Astrocyte (in vitro differentiated cells and primary cell): ENCODE measurements around the gene TNIK. TPM values are rescaled to one million over a fixed set of nuclear protein-coding genes. Genes with fewer than 3 reads are reported as not detected.
"Not testable (repeated sequence)": the region's sequence is repeated elsewhere in the genome, so short reads cannot be mapped to it uniquely, and the experiment has no call there.

Source experiments
- DNase-seq: peaks from one replicate; pipeline ENCODE4 v3.0.0-alpha.2; 2010; ENCODE audit warnings: low read depth
- FAIRE-seq: peaks from 2 replicates; lab custom pipeline; 2011; peaks lifted over from hg19 to GRCh38; lab: Jason Lieb, UNC
- H2AFZ ChIP-seq: 2 replicates; pipeline ENCODE4 v1.6.0; 2012; ENCODE audit warnings: low read depth, low read length, inconsistent platforms
- H3K27ac ChIP-seq: 2 replicates; pipeline ENCODE4 v1.5.1; 2011; ENCODE audit warnings: low read depth, low read length, inconsistent platforms
- H3K27me3 ChIP-seq: 2 replicates; pipeline ENCODE4 v1.6.0; 2011; ENCODE audit warnings: low read length, inconsistent platforms; ENCODE audit not compliant: insufficient read depth
- H3K36me3 ChIP-seq: 2 replicates; pipeline ENCODE4 v1.5.1; 2011; ENCODE audit warnings: low read length, inconsistent platforms; ENCODE audit not compliant: insufficient read depth
- H3K4me1 ChIP-seq: 2 replicates; pipeline ENCODE4 v1.5.1; 2011; ENCODE audit warnings: low read length, inconsistent platforms; ENCODE audit not compliant: insufficient read depth
- H3K4me2 ChIP-seq: 2 replicates; pipeline ENCODE4 v1.6.0; 2012; ENCODE audit warnings: low read length, inconsistent platforms
- H3K4me3 ChIP-seq: 2 replicates; pipeline ENCODE4 v1.5.1; 2011; ENCODE audit warnings: low read depth, mild to moderate bottlenecking, low read length, inconsistent platforms; ENCODE audit not compliant: insufficient read depth
- H3K79me2 ChIP-seq: 2 replicates; pipeline ENCODE4 v1.6.0; 2012; ENCODE audit warnings: mild to moderate bottlenecking, low read length, inconsistent platforms; ENCODE audit not compliant: insufficient read depth
- H3K9ac ChIP-seq: 2 replicates; pipeline ENCODE4 v1.6.0; 2012; ENCODE audit warnings: mild to moderate bottlenecking, low read length, inconsistent platforms
- H3K9me3 ChIP-seq: 2 replicates; pipeline ENCODE4 v1.5.1; 2012; ENCODE audit warnings: low read depth, mild to moderate bottlenecking, low read length, inconsistent platforms; ENCODE audit not compliant: insufficient read depth
- H4K20me1 ChIP-seq: 2 replicates; pipeline ENCODE4 v1.6.0; 2012; ENCODE audit warnings: low read length, inconsistent platforms; ENCODE audit not compliant: insufficient read depth
- H3K27ac Mint-ChIP-seq: one replicate; pipeline ENCODE4 v1.8.0; 2021; ENCODE audit warnings: mild to moderate bottlenecking, mixed read lengths; ENCODE audit not compliant: unreplicated experiment
- H3K27me3 Mint-ChIP-seq: one replicate; pipeline ENCODE4 v1.8.0; 2021; ENCODE audit warnings: low read depth, mixed read lengths; ENCODE audit not compliant: unreplicated experiment
- H3K36me3 Mint-ChIP-seq: one replicate; pipeline ENCODE4 v1.8.0; 2021; ENCODE audit warnings: low read depth, mixed read lengths; ENCODE audit not compliant: unreplicated experiment
- H3K4me1 Mint-ChIP-seq: one replicate; pipeline ENCODE4 v1.8.0; 2021; ENCODE audit warnings: low read depth, mixed read lengths; ENCODE audit not compliant: unreplicated experiment
- H3K4me3 Mint-ChIP-seq: one replicate; pipeline ENCODE4 v1.8.0; 2021; ENCODE audit warnings: mild to moderate bottlenecking, moderate library complexity, mixed read lengths; ENCODE audit not compliant: unreplicated experiment
- H3K9me3 Mint-ChIP-seq: one replicate; pipeline ENCODE4 v1.8.0; 2021; ENCODE audit warnings: mild to moderate bottlenecking, mixed read lengths; ENCODE audit not compliant: unreplicated experiment
- EZH2 ChIP-seq: IDR thresholded peaks from 2 replicates; pipeline ENCODE4 v1.6.1; 2012; ENCODE audit warnings: mild to moderate bottlenecking, low read length, inconsistent platforms; ENCODE audit not compliant: insufficient read depth
- total RNA-seq: library from RNA; stranded (reverse); gene quantifications from 2 replicates; pipeline ENCODE4 v1.2.1, GENCODE V29; 2021
- TF ChIP-seq, protein P1 (sequence below): IDR thresholded peaks from 2 replicates; pipeline ENCODE4 v1.5.1; 2011; ENCODE audit warnings: low read depth, mild to moderate bottlenecking, inconsistent platforms, low read length, moderate library complexity; ENCODE audit not compliant: insufficient read depth

TNIK gene
- total RNA-seq, 1 donor from 2014 or later, result 70.0 TPM

DNA sequence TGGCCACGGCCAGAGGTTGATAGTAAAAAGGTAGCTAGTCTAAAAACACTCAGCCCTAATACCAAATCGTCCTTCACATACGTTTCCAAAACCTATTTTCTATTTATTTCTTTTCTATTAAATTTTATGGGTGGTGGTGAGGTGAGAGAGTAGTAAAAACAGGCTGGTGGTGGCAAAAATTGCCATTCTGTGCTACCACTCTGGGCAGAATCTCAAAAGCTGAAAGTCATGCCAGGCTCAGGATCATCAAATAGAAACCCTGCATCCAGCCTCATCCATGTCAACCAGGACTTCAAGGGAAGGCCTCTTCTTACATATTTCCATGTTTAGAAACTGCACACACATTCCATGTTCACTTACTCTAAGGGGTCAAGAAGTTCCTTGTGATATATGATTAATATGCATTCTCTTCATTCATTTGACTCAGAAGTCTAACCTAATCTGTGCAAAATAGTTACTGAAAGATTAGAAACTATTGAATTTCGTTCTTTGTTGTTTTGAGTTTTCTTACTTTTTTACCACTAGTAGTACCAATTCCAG is 153.1 kb downstream of the TNIK start:
- Histone ChIP-seq H3K27me3 (peaks cover 3% of the 10 kb centered on the region), H4K20me1 (peaks cover 6% of the 10 kb centered on the region), H3K4me3 (no peak overlapping the region), H3K9me3 (no peaks in the 10 kb centered on the region), H3K79me2 (no peaks in the 10 kb centered on the region), H3K27ac (peak overlapping the region; percentile 70), H3K4me1 (peaks cover 16% of the 10 kb centered on the region), H3K4me2 (peak overlapping the region; percentile 33), H3K9ac (no peak overlapping the region), H2AFZ (no peak overlapping the region), H3K36me3 (no peaks in the 10 kb centered on the region)
- DNase-seq (no peak), FAIRE-seq (no peak)
- Mint-ChIP-seq H3K27ac (peak overlapping the region; percentile 95), H3K27me3 (no peaks in the 10 kb centered on the region), H3K4me1 (peaks cover 65% of the 10 kb centered on the region), H3K36me3 (peaks cover 5% of the 10 kb centered on the region), H3K9me3 (peaks cover 1% of the 10 kb centered on the region), H3K4me3 (peak overlapping the region; percentile 62)
- TF ChIP-seq, protein P1, sequence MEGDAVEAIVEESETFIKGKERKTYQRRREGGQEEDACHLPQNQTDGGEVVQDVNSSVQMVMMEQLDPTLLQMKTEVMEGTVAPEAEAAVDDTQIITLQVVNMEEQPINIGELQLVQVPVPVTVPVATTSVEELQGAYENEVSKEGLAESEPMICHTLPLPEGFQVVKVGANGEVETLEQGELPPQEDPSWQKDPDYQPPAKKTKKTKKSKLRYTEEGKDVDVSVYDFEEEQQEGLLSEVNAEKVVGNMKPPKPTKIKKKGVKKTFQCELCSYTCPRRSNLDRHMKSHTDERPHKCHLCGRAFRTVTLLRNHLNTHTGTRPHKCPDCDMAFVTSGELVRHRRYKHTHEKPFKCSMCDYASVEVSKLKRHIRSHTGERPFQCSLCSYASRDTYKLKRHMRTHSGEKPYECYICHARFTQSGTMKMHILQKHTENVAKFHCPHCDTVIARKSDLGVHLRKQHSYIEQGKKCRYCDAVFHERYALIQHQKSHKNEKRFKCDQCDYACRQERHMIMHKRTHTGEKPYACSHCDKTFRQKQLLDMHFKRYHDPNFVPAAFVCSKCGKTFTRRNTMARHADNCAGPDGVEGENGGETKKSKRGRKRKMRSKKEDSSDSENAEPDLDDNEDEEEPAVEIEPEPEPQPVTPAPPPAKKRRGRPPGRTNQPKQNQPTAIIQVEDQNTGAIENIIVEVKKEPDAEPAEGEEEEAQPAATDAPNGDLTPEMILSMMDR, result no peak
- no peak for TF ChIP-seq EZH2

DNA sequence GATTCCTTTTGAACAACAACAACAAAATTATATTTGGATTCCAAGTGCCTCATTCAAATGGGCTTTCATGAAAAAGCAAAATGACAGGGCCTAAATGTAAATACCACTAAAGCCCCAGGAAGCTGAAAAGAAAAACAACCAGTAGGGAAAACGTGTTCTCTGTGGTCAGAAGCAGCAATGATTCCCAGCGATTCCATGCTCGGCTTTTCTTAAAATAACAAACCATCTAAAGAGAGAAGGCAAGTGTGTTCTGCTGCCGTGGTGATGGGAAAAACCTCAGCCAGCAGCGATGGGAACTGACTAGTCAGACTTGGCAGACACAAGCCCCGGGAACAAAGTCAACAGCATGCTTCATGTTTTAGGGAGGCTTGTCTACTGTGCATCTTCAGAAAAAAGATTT is 153.6 kb downstream of the TNIK start:
- H4K20me1 ChIP-seq, result peaks cover 6% of the 10 kb centered on the region
- peaks cover 67% of the 10 kb centered on the region for H3K4me1 Mint-ChIP-seq
- H3K4me3 ChIP-seq, result no peak overlapping the region
- no peaks in the 10 kb centered on the region for H3K27me3 Mint-ChIP-seq
- DNase-seq (peak; percentile 99), FAIRE-seq (peak; percentile 99)
- H2AFZ ChIP-seq, result no peak overlapping the region
- H3K9me3 Mint-ChIP-seq, result peaks cover 1% of the 10 kb centered on the region
- H3K4me3 Mint-ChIP-seq, result peak overlapping the region; percentile 62
- peak overlapping the region; percentile 16 for H3K9ac ChIP-seq
- no peaks in the 10 kb centered on the region for H3K36me3 ChIP-seq
- H3K79me2 ChIP-seq, result no peaks in the 10 kb centered on the region
- TF ChIP-seq EZH2, result no peak
- TF ChIP-seq, protein P1, result no peak
- peaks cover 6% of the 10 kb centered on the region for H3K36me3 Mint-ChIP-seq
- H3K4me1 ChIP-seq, result peaks cover 16% of the 10 kb centered on the region
- peak overlapping the region; percentile 95 for H3K27ac Mint-ChIP-seq
- H3K27me3 ChIP-seq, result peaks cover 6% of the 10 kb centered on the region
- no peaks in the 10 kb centered on the region for H3K9me3 ChIP-seq
- H3K4me2 ChIP-seq, result peak overlapping the region; percentile 54
- peak overlapping the region; percentile 76 for H3K27ac ChIP-seq

DNA sequence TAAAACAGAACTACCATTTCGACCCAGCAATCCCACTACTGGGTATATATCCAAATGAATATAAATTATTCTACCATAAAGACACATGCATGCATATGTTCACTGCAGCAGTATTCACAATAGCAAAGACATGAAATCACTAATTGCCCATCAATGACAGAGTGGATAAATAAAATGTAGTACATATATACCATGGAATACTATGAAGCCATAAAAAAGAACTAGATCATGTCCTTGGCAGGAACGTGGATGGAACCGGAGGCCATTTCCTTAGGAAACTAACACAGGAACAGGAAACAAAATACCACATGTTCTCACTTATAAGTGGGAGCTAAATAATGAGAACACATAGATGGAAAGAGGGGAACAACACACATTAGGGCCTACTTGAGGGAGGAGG is 154.4 kb downstream of the TNIK start:
- H3K79me2 ChIP-seq, H3K4me2 ChIP-seq, H3K27me3 ChIP-seq, H3K9me3 Mint-ChIP-seq, H3K27me3 Mint-ChIP-seq, H4K20me1 ChIP-seq, H3K4me3 ChIP-seq, H3K36me3 ChIP-seq, H3K36me3 Mint-ChIP-seq, DNase-seq, H2AFZ ChIP-seq, H3K4me3 Mint-ChIP-seq, FAIRE-seq, H3K9me3 ChIP-seq, H3K9ac ChIP-seq: not testable (repeated sequence)
- H3K27ac Mint-ChIP-seq, result peak overlapping the region; percentile 95
- H3K4me1 Mint-ChIP-seq, result peaks cover 63% of the 10 kb centered on the region
- peak overlapping the region; percentile 76 for H3K27ac ChIP-seq
- H3K4me1 ChIP-seq, result peaks cover 16% of the 10 kb centered on the region

DNA sequence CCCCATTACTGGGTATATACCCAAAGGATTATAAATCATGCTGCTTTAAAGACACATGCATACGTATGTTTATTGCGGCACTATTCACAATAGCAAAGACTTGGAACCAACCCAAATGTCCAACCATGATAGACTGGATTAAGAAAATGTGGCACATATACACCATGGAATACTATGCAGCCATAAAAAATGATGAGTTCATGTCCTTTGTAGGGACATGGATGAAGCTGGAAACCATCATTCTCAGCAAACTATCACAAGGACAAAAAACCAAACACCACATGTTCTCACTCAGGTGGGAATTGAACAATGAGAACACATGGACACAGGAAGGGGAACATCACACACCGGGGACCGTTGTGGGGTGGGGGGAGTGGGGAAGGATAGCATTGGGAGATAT is 155.7 kb downstream of the TNIK start:
- H3K27me3 Mint-ChIP-seq, H3K36me3 ChIP-seq, H3K9me3 Mint-ChIP-seq, H3K4me3 Mint-ChIP-seq, H3K27ac ChIP-seq, H3K4me2 ChIP-seq, H3K27ac Mint-ChIP-seq, H3K79me2 ChIP-seq, H3K9ac ChIP-seq, DNase-seq, H3K9me3 ChIP-seq, H4K20me1 ChIP-seq, FAIRE-seq, H3K4me3 ChIP-seq, H2AFZ ChIP-seq, H3K27me3 ChIP-seq: not testable (repeated sequence)
- Mint-ChIP-seq H3K4me1 (peaks cover 50% of the 10 kb centered on the region), H3K36me3 (peaks cover 11% of the 10 kb centered on the region)
- peaks cover 11% of the 10 kb centered on the region for H3K4me1 ChIP-seq

DNA sequence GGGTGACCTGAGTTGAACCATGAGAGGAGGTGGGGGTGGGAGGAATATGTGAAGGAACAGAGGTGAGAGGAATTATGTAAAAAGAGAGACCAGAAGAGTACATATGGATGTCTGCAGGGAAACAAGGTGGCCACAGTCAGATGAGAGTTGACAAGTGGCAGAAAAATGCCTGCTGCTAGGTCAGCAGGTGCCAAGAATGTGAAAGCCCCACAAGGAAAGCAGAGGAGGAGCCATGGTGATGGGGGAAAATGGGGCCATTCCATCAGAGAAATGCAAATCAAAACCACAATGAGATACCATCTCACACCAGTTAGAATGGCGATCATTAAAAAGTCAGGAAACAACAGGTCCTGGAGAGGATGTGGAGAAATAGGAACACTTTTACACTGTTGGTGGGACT is 156.2 kb downstream of the TNIK start:
- Mint-ChIP-seq H3K4me1 (peaks cover 45% of the 10 kb centered on the region), H3K4me3 (peak overlapping the region; percentile 55), H3K36me3 (peaks cover 15% of the 10 kb centered on the region), H3K27ac (peak overlapping the region; percentile 50)
- not testable (repeated sequence) for DNase-seq, H2AFZ ChIP-seq, H3K4me2 ChIP-seq, H3K36me3 ChIP-seq, H3K4me3 ChIP-seq, H3K9ac ChIP-seq, FAIRE-seq, H3K9me3 Mint-ChIP-seq, H4K20me1 ChIP-seq, H3K27me3 Mint-ChIP-seq, H3K27me3 ChIP-seq, H3K27ac ChIP-seq, H3K79me2 ChIP-seq, H3K9me3 ChIP-seq
- peaks cover 11% of the 10 kb centered on the region for H3K4me1 ChIP-seq
